Activated CD8-positive, alpha-beta memory T cell treated with anti-CD3 and anti-CD28 coated beads, Interleukin-2, amount 50 U/mL, for 1 hour (primary cell): Measurements from ENCODE around the gene SLC6A8.
"Not testable (repeated sequence)": the region's sequence is repeated elsewhere in the genome, so short reads cannot be mapped to it uniquely, and the experiment has no call there.

Source experiments
- DNase-seq: peaks from one replicate; pipeline ENCODE4 v3.0.0-alpha.2; 2020; ENCODE audit errors: extremely low read depth

Gene SLC6A8

GRCh38 chrX:153692611-153693156 is 5.0 kb downstream of the SLC6A8 start:
- no peak for DNase-seq

GRCh38 chrX:153693216-153694086 is 5.7 kb downstream of the SLC6A8 start:
- no peak for DNase-seq

- DNase-seq = not testable (repeated sequence)
These were observed 6.5 kb downstream of the SLC6A8 start for GRCh38 chrX:153694256-153694655.

GRCh38 chrX:153694687-153695270 is 7.1 kb downstream of the SLC6A8 start:
- DNase-seq = no peak

- DNase-seq = no peak
These were observed 8.4 kb downstream of the SLC6A8 start for GRCh38 chrX:153696100-153696499.

- DNase-seq = not testable (repeated sequence)
These were observed 8.8 kb downstream of the SLC6A8 start for GRCh38 chrX:153696538-153696937.

GRCh38 chrX:153696986-153697722 is 9.4 kb downstream of the SLC6A8 start:
- DNase-seq = not testable (repeated sequence)

- DNase-seq = no peak
These were observed 10.5 kb downstream of the SLC6A8 start for GRCh38 chrX:153697924-153698865.

- not testable (repeated sequence) for DNase-seq
These were observed 11.6 kb downstream of the SLC6A8 start for GRCh38 chrX:153699210-153699783.

GRCh38 chrX:153699784-153700371 is 12.2 kb downstream of the SLC6A8 start:
- DNase-seq = not testable (repeated sequence)

- DNase-seq = no peak
These were observed 12.7 kb downstream of the SLC6A8 start for GRCh38 chrX:153700376-153700945.

- no peak for DNase-seq
These were observed 13.2 kb downstream of the SLC6A8 start for GRCh38 chrX:153700967-153701366.

- no peak for DNase-seq
These were observed 14.0 kb downstream of the SLC6A8 start for GRCh38 chrX:153701706-153702105.

- DNase-seq = no peak
These were observed 14.8 kb downstream of the SLC6A8 start for GRCh38 chrX:153702336-153703035.

- no peak for DNase-seq
These were observed 15.3 kb downstream of the SLC6A8 start for GRCh38 chrX:153703036-153703370.

- DNase-seq = no peak
These were observed 16.3 kb downstream of the SLC6A8 start for GRCh38 chrX:153704021-153704526.

- DNase-seq = not testable (repeated sequence)
These were observed 17.1 kb downstream of the SLC6A8 start for GRCh38 chrX:153704631-153705402.

GRCh38 chrX:153705403-153706060 is 17.8 kb downstream of the SLC6A8 start:
- not testable (repeated sequence) for DNase-seq
